Tibial nerve (tissue), 4 donors: ENCODE measurements around the gene GPHN.

ENCODE experiments used
- CTCF ChIP-seq, 5 experiments: fragments of 200-600 bp in 3 of 5; fragments of 450-650 bp in 2 of 5; sonication (generic) in 3 of 5; IDR thresholded peaks; one replicate each; pipeline ENCODE4 v1.5.1; 2016 to 2019; ENCODE audit warnings: antibody characterized with exemption in 5 of 5, mild to moderate bottlenecking in 3 of 5, moderate library complexity in 2 of 5
- EP300 ChIP-seq, 2 donors: sonication (generic); formaldehyde crosslinking; IDR thresholded peaks; one replicate each; pipeline ENCODE4 v1.6.1; 2017; ENCODE audit warnings: antibody characterized with exemption in 2 of 2, mild to moderate bottlenecking in 1 of 2
- POLR2A ChIP-seq, 2 donors: fragments of 450-650 bp; IDR thresholded peaks; one replicate each; pipeline ENCODE4 v1.6.1; 2017; ENCODE audit warnings: antibody characterized with exemption in 2 of 2, mild to moderate bottlenecking in 2 of 2, moderate library complexity in 2 of 2

- no peak for TF ChIP-seq CTCF (IDR thresholded peaks at IDR 0.05)
- no peak for TF ChIP-seq POLR2A (IDR thresholded peaks at IDR 0.05)
- TF ChIP-seq EP300 (IDR thresholded peaks at IDR 0.05) = no peak
These were observed 471.4 kb downstream of the GPHN start for GRCh38 chr14:66979101-66979974.
